Loucy (cell line): ENCODE measurements around the gene SPRED2.

Experiments
- EZH2phosphoT487 ChIP-seq: fragments of 200-600 bp; IDR thresholded peaks from 2 replicates; pipeline ENCODE4 v1.6.1; 2018; ENCODE audit warnings: antibody characterized with exemption, mild to moderate bottlenecking, moderate library complexity, borderline replicate concordance
- TF ChIP-seq, protein P1 (sequence below): fragments of 200-600 bp; sonication (generic); conservative IDR thresholded peaks from 2 replicates; pipeline ENCODE4 v1.5.1; 2014; ENCODE audit warnings: mild to moderate bottlenecking, antibody characterized with exemption, low read length

DNA sequence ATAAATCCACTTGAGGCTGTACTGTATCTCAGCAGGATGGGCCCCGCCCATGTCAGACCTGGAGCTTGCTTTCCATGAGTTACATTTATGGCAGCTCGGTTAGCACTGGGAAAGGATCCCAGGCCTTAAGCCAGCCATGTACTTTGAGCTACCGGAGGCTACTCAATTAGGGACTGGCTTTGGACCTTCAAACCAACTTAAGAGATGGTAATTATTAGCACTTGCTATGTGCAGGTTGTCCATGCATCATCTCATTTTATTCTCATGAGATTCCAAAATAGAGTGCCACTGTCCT lies 140.3 kb downstream of the SPRED2 start:
- TF ChIP-seq, protein P1, sequence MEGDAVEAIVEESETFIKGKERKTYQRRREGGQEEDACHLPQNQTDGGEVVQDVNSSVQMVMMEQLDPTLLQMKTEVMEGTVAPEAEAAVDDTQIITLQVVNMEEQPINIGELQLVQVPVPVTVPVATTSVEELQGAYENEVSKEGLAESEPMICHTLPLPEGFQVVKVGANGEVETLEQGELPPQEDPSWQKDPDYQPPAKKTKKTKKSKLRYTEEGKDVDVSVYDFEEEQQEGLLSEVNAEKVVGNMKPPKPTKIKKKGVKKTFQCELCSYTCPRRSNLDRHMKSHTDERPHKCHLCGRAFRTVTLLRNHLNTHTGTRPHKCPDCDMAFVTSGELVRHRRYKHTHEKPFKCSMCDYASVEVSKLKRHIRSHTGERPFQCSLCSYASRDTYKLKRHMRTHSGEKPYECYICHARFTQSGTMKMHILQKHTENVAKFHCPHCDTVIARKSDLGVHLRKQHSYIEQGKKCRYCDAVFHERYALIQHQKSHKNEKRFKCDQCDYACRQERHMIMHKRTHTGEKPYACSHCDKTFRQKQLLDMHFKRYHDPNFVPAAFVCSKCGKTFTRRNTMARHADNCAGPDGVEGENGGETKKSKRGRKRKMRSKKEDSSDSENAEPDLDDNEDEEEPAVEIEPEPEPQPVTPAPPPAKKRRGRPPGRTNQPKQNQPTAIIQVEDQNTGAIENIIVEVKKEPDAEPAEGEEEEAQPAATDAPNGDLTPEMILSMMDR, result no peak
- no peak for TF ChIP-seq EZH2phosphoT487
